Measurements from ENCODE around the gene STON2. TPM values are rescaled to one million over a fixed set of nuclear protein-coding genes. Genes with fewer than 3 reads are reported as not detected.

Gene STON2
- polyA plus RNA-seq, 2 of the 4 experiments (the other 2 are of a cell fraction): 0.53 to 1.3 TPM

DNA sequence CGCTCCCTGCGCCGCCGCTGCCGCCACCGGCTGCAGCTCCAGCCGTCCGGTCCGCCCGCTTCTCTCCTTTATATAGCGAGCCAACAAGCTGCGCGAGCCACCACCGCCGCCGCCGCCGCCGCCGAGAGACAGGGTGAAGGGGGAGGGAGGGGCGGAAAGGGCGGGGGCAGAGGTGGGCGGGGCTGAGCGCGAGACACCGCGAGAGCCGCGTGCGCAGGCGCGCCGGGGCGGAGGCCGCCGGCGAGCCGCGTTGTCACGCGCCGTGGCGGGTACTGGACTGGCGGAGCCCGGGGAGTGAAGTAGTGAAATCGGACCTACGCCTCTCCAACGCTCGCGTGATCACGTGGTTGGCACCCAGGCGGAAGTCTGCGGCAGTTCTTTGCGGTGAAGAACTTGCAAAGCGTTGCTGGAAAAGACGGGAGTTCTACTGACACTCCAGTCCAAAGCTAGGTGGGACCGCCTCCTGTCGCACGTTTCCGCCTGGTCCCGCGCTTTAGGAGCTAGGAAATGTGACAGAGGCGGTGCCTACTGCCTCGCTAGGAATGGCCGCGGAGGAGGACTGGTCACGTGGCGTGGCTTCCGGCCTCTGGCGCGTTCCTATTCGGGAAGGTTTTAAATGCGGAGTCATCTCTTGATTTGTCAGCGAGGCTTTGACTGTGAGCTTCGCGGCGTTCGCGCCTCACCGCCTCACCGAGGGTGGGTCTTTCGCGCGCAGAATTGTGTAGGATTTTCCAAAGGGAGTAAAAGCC lies 179.1 kb downstream of the STON2 start, which contains the start of gene GTF2A1 (continued):
- TF ChIP-seq ELK1 (IDR thresholded peaks at IDR 0.05; ENCODE audit: low read depth, low read length): no peak
- TF ChIP-seq HDAC2 (IDR thresholded peaks at IDR 0.05): no peak; the same call in 1 of the 2 replicates
- no peak for TF ChIP-seq NR3C1 (IDR thresholded peaks at IDR 0.05)
- peak; percentile 97 for TF ChIP-seq E2F6 (IDR thresholded peaks at IDR 0.05; ENCODE audit: borderline replicate concordance, low read depth)
- TF ChIP-seq HOXB5 (CRISPR knock-in tag; IDR thresholded peaks at IDR 0.05): 0 out of 2 replicates have a peak, but pooled peaks have one; percentile 37
- TF ChIP-seq, protein P1, sequence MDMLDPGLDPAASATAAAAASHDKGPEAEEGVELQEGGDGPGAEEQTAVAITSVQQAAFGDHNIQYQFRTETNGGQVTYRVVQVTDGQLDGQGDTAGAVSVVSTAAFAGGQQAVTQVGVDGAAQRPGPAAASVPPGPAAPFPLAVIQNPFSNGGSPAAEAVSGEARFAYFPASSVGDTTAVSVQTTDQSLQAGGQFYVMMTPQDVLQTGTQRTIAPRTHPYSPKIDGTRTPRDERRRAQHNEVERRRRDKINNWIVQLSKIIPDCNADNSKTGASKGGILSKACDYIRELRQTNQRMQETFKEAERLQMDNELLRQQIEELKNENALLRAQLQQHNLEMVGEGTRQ (IDR thresholded peaks at IDR 0.05): peak; percentile 98
- TF ChIP-seq JUN (IDR thresholded peaks at IDR 0.05): peak; percentile 54 to 74; a peak in 2 of 5 replicates
- no peak for TF ChIP-seq FOSB (CRISPR knock-in tag; IDR thresholded peaks at IDR 0.05)
- TF ChIP-seq ZSCAN20 (CRISPR knock-in tag; IDR thresholded peaks at IDR 0.05): no peak
- peak; percentile 91 for TF ChIP-seq MAFK (IDR thresholded peaks at IDR 0.05; ENCODE audit: partially characterized antibody)
- peak; percentile 80 for TF ChIP-seq NPAS2 (CRISPR knock-in tag; IDR thresholded peaks at IDR 0.05; ENCODE audit: borderline replicate concordance)
- no peak for TF ChIP-seq RCOR1 (IDR thresholded peaks at IDR 0.05; ENCODE audit: low read depth, low read length)
- TF ChIP-seq HOXB13 (CRISPR knock-in tag; IDR thresholded peaks at IDR 0.05; ENCODE audit: low read depth): peak; percentile 66
- TF ChIP-seq BCL3 (IDR thresholded peaks at IDR 0.05): peak; percentile 94
- TF ChIP-seq POLR2A (IDR thresholded peaks at IDR 0.05; ENCODE audit: low read length): peak; percentile 99
- TF ChIP-seq PHF8 (IDR thresholded peaks at IDR 0.05; ENCODE audit: borderline replicate concordance, low read depth): peak; percentile 72; the same call in 1 of the 2 replicates
- TF ChIP-seq, protein P2, sequence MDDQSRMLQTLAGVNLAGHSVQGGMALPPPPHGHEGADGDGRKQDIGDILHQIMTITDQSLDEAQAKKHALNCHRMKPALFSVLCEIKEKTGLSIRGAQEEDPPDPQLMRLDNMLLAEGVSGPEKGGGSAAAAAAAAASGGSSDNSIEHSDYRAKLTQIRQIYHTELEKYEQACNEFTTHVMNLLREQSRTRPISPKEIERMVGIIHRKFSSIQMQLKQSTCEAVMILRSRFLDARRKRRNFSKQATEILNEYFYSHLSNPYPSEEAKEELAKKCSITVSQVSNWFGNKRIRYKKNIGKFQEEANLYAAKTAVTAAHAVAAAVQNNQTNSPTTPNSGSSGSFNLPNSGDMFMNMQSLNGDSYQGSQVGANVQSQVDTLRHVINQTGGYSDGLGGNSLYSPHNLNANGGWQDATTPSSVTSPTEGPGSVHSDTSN (IDR thresholded peaks at IDR 0.05): no peak; the same call in 1 of the 2 replicates
- peak; percentile 70; the same call in 1 of the 2 replicates for TF ChIP-seq HEYL (CRISPR knock-in tag; IDR thresholded peaks at IDR 0.05)

DNA sequence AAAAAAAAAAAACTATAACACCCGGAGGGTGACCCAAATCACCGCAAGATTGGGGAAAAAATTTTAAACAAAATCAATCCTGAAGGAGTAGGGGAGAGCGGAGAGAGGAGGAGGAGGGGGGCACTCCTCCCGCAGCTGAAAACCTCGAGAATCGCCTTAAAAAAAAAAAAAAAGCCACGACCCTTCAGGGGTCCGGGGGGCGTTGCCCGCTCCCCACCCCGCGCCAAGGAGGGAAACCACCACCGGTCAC lies 179.6 kb downstream of the STON2 start:
- FAIRE-seq: no peak
- peaks cover 5% of the 10 kb centered on the region; the same call in 1 of the 3 replicates for H3K9me3 ChIP-seq
- peak; percentile 95; the same call in 1 of the 2 replicates for TF ChIP-seq PHF8 (IDR thresholded peaks at IDR 0.05; ENCODE audit: borderline replicate concordance, low read depth)
- TF ChIP-seq ZNF302 (CRISPR knock-in tag; IDR thresholded peaks at IDR 0.05): no peak
- 0 out of 2 replicates have a peak, but pooled peaks have one; percentile 60 for TF ChIP-seq RARB (CRISPR knock-in tag; IDR thresholded peaks at IDR 0.05)
- no peak for DNase-seq (ENCODE audit: low read depth in 1 of 2, low spot score in 1 of 2)
- peak overlapping the region; percentile 50 for H3K4me2 ChIP-seq
- peak overlapping the region; percentile 96 for H3K27ac ChIP-seq
- WGBS (ENCODE audit: missing lambda C conversion rate): 2% methylated on average over 13 of the region's 13 CpGs
- POLR2A ChIA-PET: interaction anchor here (0.7 to 1.6 kb wide), 23 partner anchors 9 to 313 kb away, joined by 3 to 21 read pairs (median 5); partner anchors contain the start of genes CEP128 and SEL1L
- H3K4me1 ChIP-seq: peaks cover 24% of the 10 kb centered on the region
- CTCF ChIA-PET: no interaction called here
- H3K4me3 ChIP-seq: peak overlapping the region; percentile 89
- no peak for ATAC-seq

Data from A549 (cell line).